ENCODE measurements around the gene TM7SF3. TPM values are rescaled to one million over a fixed set of nuclear protein-coding genes. Genes with fewer than 3 reads are reported as not detected.
A peak's percentile ranks its signal among the peaks of the same experiment; 100 is the strongest.

TM7SF3 gene
- 62.5 and 105 TPM in 2 replicates for total RNA-seq

GRCh38 chr12:27014085-27014858, at the start of gene TM7SF3:
TSS of gene TM7SF3 (minus strand) at chr12:27014384. CDS start at chr12:27014168, 216 bp downstream.
- H3K4me3 ChIP-seq (ENCODE audit: low read depth, low read length) = peak within 1 kb of the TSS; percentile 76
- DNase-seq (ENCODE audit: low read depth) = peak; percentile 94

GRCh38 chr12:27063250-27063851, 49.2 kb upstream of the TM7SF3 start:
- TF ChIP-seq CTCF (IDR thresholded peaks at IDR 0.05; ENCODE audit: insufficient read depth, low read depth, low read length) = no peak
- DNase-seq (ENCODE audit: low read depth) = no peak
- H3K4me3 ChIP-seq (ENCODE audit: low read depth, low read length) = no peak overlapping the region

More at GRCh38 chr12:27014085-27014858, at the start of gene TM7SF3:
- TF ChIP-seq CTCF (IDR thresholded peaks at IDR 0.05; ENCODE audit: insufficient read depth, low read depth, low read length) = peak; percentile 91

- TF ChIP-seq CTCF (IDR thresholded peaks at IDR 0.05; ENCODE audit: insufficient read depth, low read depth, low read length) = no peak
- no peak for DNase-seq (ENCODE audit: low read depth)
- no peak overlapping the region for H3K4me3 ChIP-seq (ENCODE audit: low read depth, low read length)
Observed at GRCh38 chr12:27061317-27061716, 47.1 kb upstream of the TM7SF3 start.

- no peak overlapping the region for H3K4me3 ChIP-seq (ENCODE audit: low read depth, low read length)
- no peak for TF ChIP-seq CTCF (IDR thresholded peaks at IDR 0.05; ENCODE audit: insufficient read depth, low read depth, low read length)
- peak; percentile 45 for DNase-seq (ENCODE audit: low read depth)
Observed at GRCh38 chr12:27060740-27061139, 46.6 kb upstream of the TM7SF3 start.

GRCh38 chr12:27057543-27057942, 43.4 kb upstream of the TM7SF3 start:
- no peak overlapping the region for H3K4me3 ChIP-seq (ENCODE audit: low read depth, low read length)
- no peak for TF ChIP-seq CTCF (IDR thresholded peaks at IDR 0.05; ENCODE audit: insufficient read depth, low read depth, low read length)
- DNase-seq (ENCODE audit: low read depth) = no peak

GRCh38 chr12:27055966-27056365, 41.8 kb upstream of the TM7SF3 start:
- no peak for TF ChIP-seq CTCF (IDR thresholded peaks at IDR 0.05; ENCODE audit: insufficient read depth, low read depth, low read length)
- DNase-seq (ENCODE audit: low read depth) = no peak
- H3K4me3 ChIP-seq (ENCODE audit: low read depth, low read length) = no peak overlapping the region
